HG02571 (cell line): ENCODE measurements around the gene SLC22A14.
"Not testable (repeated sequence)": the region's sequence is repeated elsewhere in the genome, so short reads cannot be mapped to it uniquely, and the experiment has no call there.

Experiments used
- ATAC-seq: cut with Tn5 transposase; IDR thresholded peaks from one replicate; pipeline ENCODE4 v1.9.1; 2021; ENCODE audit warnings: mild to moderate bottlenecking, moderate library complexity; ENCODE audit not compliant: unreplicated experiment

The SLC22A14 gene

GRCh38 chr3:38270606-38271005, 11.5 kb upstream of the SLC22A14 start:
- no peak for ATAC-seq

GRCh38 chr3:38271553-38271952, 10.5 kb upstream of the SLC22A14 start:
- ATAC-seq, result no peak

- no peak for ATAC-seq
Measured at GRCh38 chr3:38274864-38275649, 7.0 kb upstream of the SLC22A14 start.

GRCh38 chr3:38275658-38276057, 6.4 kb upstream of the SLC22A14 start:
- ATAC-seq, result no peak

DNA sequence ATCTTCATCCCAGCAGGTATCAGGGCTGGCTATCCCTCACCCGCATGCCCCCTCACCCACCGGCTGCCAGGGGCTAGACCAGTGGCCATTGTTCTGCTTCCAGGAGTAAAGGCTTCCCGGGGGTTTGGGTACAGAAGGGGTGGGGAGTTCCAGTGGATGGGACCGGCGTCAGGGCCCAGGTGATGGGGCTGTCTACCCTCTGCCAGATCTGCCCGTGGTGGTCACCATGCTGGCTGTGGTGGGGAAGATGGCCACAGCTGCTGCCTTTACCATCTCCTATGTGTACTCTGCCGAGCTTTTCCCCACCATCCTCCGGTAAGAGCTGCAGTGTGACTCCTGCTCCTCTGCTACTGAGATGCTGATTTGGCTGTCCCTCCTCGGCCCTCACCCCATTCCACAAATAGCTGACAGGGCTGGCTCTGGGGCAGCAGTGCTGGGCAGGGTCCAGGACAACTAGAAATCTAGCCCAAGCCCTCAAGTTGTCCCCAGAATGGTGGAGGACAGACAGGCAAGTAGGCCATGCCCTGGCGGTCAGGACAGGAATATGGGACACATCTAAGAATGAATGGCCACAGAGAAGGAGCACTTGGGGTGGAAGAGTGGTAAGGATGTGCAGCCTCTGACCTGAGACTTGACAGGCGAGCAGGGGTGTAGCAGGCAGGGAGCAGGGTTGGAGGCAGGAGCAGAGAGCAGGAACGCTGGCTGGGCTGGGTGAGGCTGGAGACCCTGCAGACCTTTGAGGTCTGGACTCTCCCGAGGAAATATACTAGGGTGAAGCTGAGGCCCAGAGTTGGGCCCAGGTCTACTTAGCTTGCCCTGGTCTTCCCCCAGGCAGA, 5.8 kb upstream of the SLC22A14 start:
- no peak for ATAC-seq

GRCh38 chr3:38276917-38277630, 5.0 kb upstream of the SLC22A14 start:
- no peak for ATAC-seq

DNA sequence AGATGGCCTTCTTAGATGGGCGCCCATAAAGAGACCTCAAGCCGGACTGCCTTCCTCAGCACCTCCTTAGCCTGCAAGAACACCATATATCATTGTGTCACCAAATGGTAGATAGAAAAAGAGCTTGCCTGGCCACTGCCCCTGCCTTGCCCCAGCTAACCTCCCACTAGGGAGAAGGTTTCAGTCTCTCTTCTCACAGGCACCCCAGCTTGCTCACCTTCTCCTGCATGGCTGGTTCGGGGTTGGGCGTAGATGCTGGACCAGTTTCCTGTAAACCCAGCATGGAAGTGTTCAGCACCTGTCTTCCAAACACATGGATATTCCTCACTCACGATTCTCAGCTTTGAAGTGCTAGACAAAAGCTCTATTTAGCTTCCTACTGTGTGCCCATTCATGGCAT, 3.3 kb upstream of the SLC22A14 start:
- ATAC-seq, result no peak

- ATAC-seq, result no peak
Measured at GRCh38 chr3:38283810-38284755, 2.0 kb downstream of the SLC22A14 start.

DNA sequence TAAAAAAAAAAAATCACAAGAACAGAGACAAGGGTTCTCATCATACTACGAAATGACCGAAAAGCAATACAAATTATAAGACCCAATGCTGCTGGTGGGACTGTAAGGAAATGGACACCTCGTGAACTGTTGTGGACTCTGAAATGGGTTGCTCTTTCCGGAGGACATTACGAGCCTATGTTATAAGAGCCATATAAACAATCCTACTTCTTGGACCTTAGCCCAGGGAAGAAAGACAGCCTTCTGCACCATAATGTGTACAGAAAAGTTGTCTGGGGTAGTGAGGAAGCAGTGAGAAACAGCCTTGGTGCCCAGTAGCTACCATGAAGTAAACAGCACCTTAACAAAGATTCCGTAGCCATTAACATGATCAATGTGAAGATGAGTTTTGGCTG, 2.7 kb downstream of the SLC22A14 start:
- ATAC-seq, result no peak

GRCh38 chr3:38289286-38290217, 7.5 kb downstream of the SLC22A14 start:
- not testable (repeated sequence) for ATAC-seq

DNA sequence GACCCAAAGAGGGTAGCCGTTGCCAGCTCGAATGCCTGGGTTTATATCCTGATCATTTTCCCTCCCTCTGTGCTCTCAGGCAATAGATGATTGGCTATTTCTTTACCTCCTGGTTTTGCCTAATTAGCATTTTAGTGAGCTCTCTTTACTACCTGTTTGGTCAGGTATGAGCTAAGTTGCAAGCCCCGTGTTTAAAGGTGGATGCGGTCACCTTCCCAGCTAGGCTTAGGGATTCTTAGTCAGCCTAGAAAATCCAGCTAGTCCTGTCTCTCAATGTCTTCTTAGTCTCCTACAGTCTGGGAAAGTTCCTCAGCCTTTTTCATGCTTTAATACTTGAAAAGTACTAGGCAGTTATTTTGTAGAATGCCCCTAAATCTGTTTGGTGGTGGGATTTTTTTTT, 15.0 kb downstream of the SLC22A14 start:
- ATAC-seq, result not testable (repeated sequence)

GRCh38 chr3:38297537-38297936, 15.4 kb downstream of the SLC22A14 start:
- no peak for ATAC-seq

DNA sequence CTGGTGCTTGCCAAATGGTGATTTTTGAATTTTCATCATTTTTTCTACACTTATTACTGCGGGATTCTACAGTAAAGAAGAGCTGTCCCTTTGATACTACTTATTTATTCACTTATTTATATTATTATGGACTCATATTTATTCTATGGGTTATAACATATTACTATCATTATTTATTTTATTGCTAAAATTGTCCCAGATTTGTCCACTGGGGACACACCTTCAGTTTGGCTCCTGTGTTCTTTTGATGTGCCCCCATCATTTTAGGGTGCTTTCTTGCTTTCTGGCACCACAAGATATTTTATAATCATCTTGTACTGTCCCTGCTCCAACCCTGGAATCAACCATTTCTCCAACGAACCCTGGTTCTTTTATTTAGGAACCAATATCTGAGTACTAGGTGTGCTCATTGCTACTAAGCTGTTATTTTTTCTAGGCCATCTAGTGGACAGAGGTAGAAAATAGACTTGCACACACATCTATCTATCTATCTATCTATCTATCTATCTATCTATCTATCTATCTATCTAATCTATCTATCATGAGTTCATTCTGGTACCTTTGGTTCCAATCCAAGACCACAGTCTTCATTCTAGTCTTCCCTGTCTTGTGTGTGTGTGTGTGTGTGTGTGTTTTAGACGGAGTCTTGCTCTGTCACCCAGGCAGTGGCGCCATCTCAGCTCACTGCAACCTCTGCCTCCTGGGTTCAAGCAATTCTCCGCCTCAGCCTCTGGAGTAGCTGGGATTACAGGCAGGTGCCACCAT, 16.0 kb downstream of the SLC22A14 start:
- ATAC-seq, result no peak

DNA sequence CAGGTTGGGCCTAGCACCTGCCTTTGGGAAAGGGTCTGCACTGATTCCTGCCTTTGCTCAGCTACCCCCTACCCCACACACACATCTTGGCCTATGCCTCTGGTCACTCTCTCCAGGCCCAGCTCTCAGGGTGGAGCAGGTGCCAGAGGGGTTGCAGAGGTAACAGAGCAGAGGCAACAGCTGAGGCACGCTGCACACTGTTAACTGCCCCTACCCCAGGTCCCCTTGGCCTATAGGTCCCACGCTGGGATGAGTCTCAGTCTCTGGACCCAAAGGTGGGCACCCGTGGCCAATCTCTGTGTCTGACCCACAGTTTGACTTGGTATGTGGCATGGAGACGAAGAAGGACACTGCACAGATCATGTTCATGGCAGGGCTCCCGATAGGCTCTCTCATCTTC, 24.8 kb downstream of the SLC22A14 start:
- ATAC-seq, result no peak

DNA sequence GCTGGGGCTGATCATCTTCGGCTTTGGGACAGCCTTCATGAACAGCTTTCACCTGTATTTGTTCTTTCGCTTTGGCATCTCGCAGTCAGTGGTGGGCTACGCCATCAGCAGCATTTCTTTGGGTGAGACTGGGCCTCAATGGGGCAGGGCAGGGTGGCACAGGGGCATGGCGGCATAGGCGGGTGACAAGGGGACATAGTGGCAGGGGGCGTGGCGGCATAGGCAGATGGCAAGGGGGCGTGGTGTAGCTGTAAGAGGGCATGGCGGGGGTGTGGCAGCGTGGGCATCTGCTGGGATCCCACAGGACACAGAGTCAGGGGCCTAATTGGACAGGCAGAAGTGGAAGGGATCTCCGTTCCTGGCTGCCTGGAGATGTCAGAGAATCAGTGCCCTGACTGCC, 25.5 kb downstream of the SLC22A14 start:
- no peak for ATAC-seq

- no peak for ATAC-seq
Measured at GRCh38 chr3:38308456-38308855, 26.4 kb downstream of the SLC22A14 start.

- no peak for ATAC-seq
Measured at GRCh38 chr3:38311476-38311875, 29.4 kb downstream of the SLC22A14 start.

DNA sequence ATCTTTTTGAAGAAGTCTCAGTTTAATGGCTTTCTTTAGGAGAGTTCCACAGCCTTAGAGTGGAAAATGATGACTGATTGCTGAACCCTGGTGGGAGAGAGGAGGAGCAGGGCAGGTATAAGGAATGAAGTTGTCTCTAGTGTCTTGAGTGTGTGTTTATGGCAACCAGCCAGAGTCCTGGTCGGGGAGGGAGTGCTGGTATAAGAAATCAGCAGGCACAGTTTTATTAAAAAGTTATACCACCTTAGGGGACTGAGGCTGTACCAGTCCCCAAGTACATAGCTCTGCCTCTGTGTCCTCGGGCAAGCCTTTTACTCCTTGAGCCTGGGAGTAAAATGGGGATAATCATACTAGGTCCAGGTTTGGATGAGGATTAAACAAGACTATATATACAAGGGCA, 29.8 kb downstream of the SLC22A14 start:
- ATAC-seq, result no peak

DNA sequence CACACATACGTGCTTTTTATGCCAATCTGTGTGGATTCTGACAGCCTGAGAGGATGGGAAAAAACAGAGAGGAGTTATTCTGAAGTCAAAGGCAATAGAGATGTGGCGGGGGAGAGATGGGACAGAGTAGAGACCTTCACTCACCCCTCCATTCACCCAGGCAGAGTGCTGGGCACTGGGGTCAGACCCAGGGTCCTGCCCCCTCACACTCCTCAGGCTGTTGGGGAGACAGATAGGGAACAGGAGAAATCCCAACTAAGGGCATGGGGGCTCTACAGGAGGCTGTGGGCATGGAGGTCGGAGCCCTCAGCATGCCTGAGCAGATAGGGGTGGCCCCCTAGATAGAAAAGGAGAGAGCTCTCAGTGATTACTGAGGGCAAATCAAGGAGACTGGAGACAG, 30.3 kb downstream of the SLC22A14 start:
- ATAC-seq, result no peak
